ENCODE results near the gene ALCAM. TPM values are rescaled to one million over a fixed set of nuclear protein-coding genes. Genes with fewer than 3 reads are reported as not detected.

The ALCAM gene
- total RNA-seq, 1 donor from 2014 or later = 54.4 TPM

GRCh38 chr3:105399611-105400010 is 32.9 kb downstream of the ALCAM start:
- H3K9me3 Mint-ChIP-seq = peaks cover 17% of the 10 kb centered on the region
- Histone ChIP-seq H3K79me2 (ENCODE audit: low read depth) (peaks cover 13% of the 10 kb centered on the region), H3K27me3 (no peaks in the 10 kb centered on the region), H3K4me1 (no peaks in the 10 kb centered on the region), H3K36me3 (no peaks in the 10 kb centered on the region), H3K4me3 (no peak overlapping the region), H3K9ac (no peak overlapping the region), H3K9me3 (ENCODE audit: low read depth) (no peaks in the 10 kb centered on the region), H2AFZ (replicated peaks) (no peak overlapping the region), H3K4me2 (no peak overlapping the region), H3K27ac (no peak overlapping the region), H4K20me1 (ENCODE audit: low read depth) (no peaks in the 10 kb centered on the region), H3F3A (ENCODE audit: low read depth) (no peaks in the 10 kb centered on the region)
- no peak overlapping the region for H3K27ac Mint-ChIP-seq
- no peak for DNase-seq (ENCODE audit: low spot score)
- no peaks in the 10 kb centered on the region for H3K27me3 Mint-ChIP-seq (ENCODE audit: insufficient read depth, low read depth)
- H3K4me3 Mint-ChIP-seq = no peak overlapping the region
- H3K36me3 Mint-ChIP-seq = peaks cover 2% of the 10 kb centered on the region
- H3K4me1 Mint-ChIP-seq = no peaks in the 10 kb centered on the region
- TF ChIP-seq EZH2phosphoT487 (IDR thresholded peaks at IDR 0.05) (no peak), EZH2 (IDR thresholded peaks at IDR 0.05) (no peak), CTCF (IDR thresholded peaks at IDR 0.05) (no peak)

- Histone ChIP-seq H3K4me2 (no peak overlapping the region), H3K36me3 (no peaks in the 10 kb centered on the region), H3K27me3 (no peaks in the 10 kb centered on the region), H4K20me1 (ENCODE audit: low read depth) (no peaks in the 10 kb centered on the region), H3K9ac (no peak overlapping the region), H3K79me2 (ENCODE audit: low read depth) (peaks cover 13% of the 10 kb centered on the region), H3F3A (ENCODE audit: low read depth) (no peaks in the 10 kb centered on the region), H3K4me1 (no peaks in the 10 kb centered on the region), H3K9me3 (ENCODE audit: low read depth) (no peaks in the 10 kb centered on the region), H3K4me3 (no peak overlapping the region), H2AFZ (replicated peaks) (no peak overlapping the region), H3K27ac (no peak overlapping the region)
- no peak for DNase-seq (ENCODE audit: low spot score)
- H3K4me1 Mint-ChIP-seq = no peaks in the 10 kb centered on the region
- peaks cover 23% of the 10 kb centered on the region for H3K9me3 Mint-ChIP-seq
- no peak overlapping the region for H3K4me3 Mint-ChIP-seq
- no peak overlapping the region for H3K27ac Mint-ChIP-seq
- H3K27me3 Mint-ChIP-seq (ENCODE audit: insufficient read depth, low read depth) = no peaks in the 10 kb centered on the region
- H3K36me3 Mint-ChIP-seq = peaks cover 2% of the 10 kb centered on the region
- TF ChIP-seq EZH2 (IDR thresholded peaks at IDR 0.05) = no peak
- no peak for TF ChIP-seq EZH2phosphoT487 (IDR thresholded peaks at IDR 0.05)
- TF ChIP-seq CTCF (IDR thresholded peaks at IDR 0.05) = no peak
Measured at GRCh38 chr3:105401254-105401653, 34.5 kb downstream of the ALCAM start.

GRCh38 chr3:105401691-105402149 is 35.0 kb downstream of the ALCAM start:
- Histone ChIP-seq H3K4me1 (no peaks in the 10 kb centered on the region), H3F3A (ENCODE audit: low read depth) (no peaks in the 10 kb centered on the region), H3K4me3 (no peak overlapping the region), H3K4me2 (no peak overlapping the region), H3K36me3 (no peaks in the 10 kb centered on the region), H4K20me1 (ENCODE audit: low read depth) (no peaks in the 10 kb centered on the region), H3K9ac (no peak overlapping the region), H3K27me3 (no peaks in the 10 kb centered on the region), H2AFZ (replicated peaks) (no peak overlapping the region), H3K27ac (no peak overlapping the region), H3K9me3 (ENCODE audit: low read depth) (no peaks in the 10 kb centered on the region), H3K79me2 (ENCODE audit: low read depth) (peaks cover 13% of the 10 kb centered on the region)
- TF ChIP-seq EZH2phosphoT487 (IDR thresholded peaks at IDR 0.05) (no peak), CTCF (IDR thresholded peaks at IDR 0.05) (no peak)
- Mint-ChIP-seq H3K27me3 (ENCODE audit: insufficient read depth, low read depth) (no peaks in the 10 kb centered on the region), H3K4me1 (no peaks in the 10 kb centered on the region), H3K27ac (no peak overlapping the region), H3K4me3 (no peak overlapping the region), H3K36me3 (peaks cover 2% of the 10 kb centered on the region), H3K9me3 (peaks cover 23% of the 10 kb centered on the region)
- no peak for DNase-seq (ENCODE audit: low spot score)
